ENCODE results near the gene SAMD1.
"Not testable (repeated sequence)": the region's sequence is repeated elsewhere in the genome, so short reads cannot be mapped to it uniquely, and the experiment has no call there.

Gene SAMD1

GRCh38 chr19:14059093-14059480, 31.5 kb downstream of the SAMD1 start:
- no peak for DNase-seq

- no peak for DNase-seq
These were observed 32.1 kb downstream of the SAMD1 start for GRCh38 chr19:14058182-14059092.

- DNase-seq = no peak
These were observed 33.7 kb downstream of the SAMD1 start for GRCh38 chr19:14056741-14057356.

- DNase-seq = no peak
These were observed 34.4 kb downstream of the SAMD1 start for GRCh38 chr19:14056069-14056666.

GRCh38 chr19:14055396-14055795, 35.2 kb downstream of the SAMD1 start:
- no peak for DNase-seq

- no peak for DNase-seq
These were observed 35.8 kb downstream of the SAMD1 start for GRCh38 chr19:14054721-14055120.

GRCh38 chr19:14054099-14054498, 36.5 kb downstream of the SAMD1 start:
- DNase-seq = no peak

- no peak for DNase-seq
These were observed 37.1 kb downstream of the SAMD1 start for GRCh38 chr19:14053500-14053899.

- no peak for DNase-seq
These were observed 37.5 kb downstream of the SAMD1 start for GRCh38 chr19:14053032-14053431.

- DNase-seq = no peak
These were observed 38.1 kb downstream of the SAMD1 start for GRCh38 chr19:14052470-14052869.

GRCh38 chr19:14051980-14052379, 38.6 kb downstream of the SAMD1 start:
- no peak for DNase-seq

- not testable (repeated sequence) for DNase-seq
These were observed 39.6 kb downstream of the SAMD1 start for GRCh38 chr19:14050961-14051360.

GRCh38 chr19:14050512-14050911, 40.0 kb downstream of the SAMD1 start:
- no peak for DNase-seq

- no peak for DNase-seq
These were observed 42.0 kb downstream of the SAMD1 start for GRCh38 chr19:14048443-14049153.

- not testable (repeated sequence) for DNase-seq
These were observed 42.7 kb downstream of the SAMD1 start for GRCh38 chr19:14047866-14048265.

GRCh38 chr19:14042659-14043608, 47.6 kb downstream of the SAMD1 start:
- DNase-seq = not testable (repeated sequence)

GRCh38 chr19:14039181-14039580, 51.4 kb downstream of the SAMD1 start:
- no peak for DNase-seq

All from 8988T (cell line).